ENCODE data around the gene UBE2I. TPM values are rescaled to one million over a fixed set of nuclear protein-coding genes. Genes with fewer than 3 reads are reported as not detected.

UBE2I gene
- total and polyA plus RNA-seq, 2 donors (not counting 1 experiment from before 2014, with no cell fraction given), result 152 to 265 TPM

- WGBS (ENCODE audit: insufficient coverage), result 80% methylated on average over 20 of the region's 20 CpGs
- ATAC-seq (ENCODE audit: low read depth), result peak; percentile 20
- Histone ChIP-seq H2AFZ (ENCODE audit: insufficient read depth, low read depth, low read length, poor library complexity, severe bottlenecking) (no peak overlapping the region), H3K9ac (ENCODE audit: low read length) (no peak overlapping the region), H3K4me1 (ENCODE audit: control insufficient read depth in 2 of 2, insufficient read depth in 2 of 2, low read length in 2 of 2) (peaks cover under 1 to 32% of the 10 kb centered on the region in 2 donors), H3K27me3 (replicated peaks in 1 of 4; ENCODE audit: control extremely low read depth in 1 of 4, control insufficient read depth in 3 of 4, insufficient read depth in 4 of 4, low read length in 3 of 4) (peaks cover 0 to 4% (median 2%) of the 10 kb centered on the region in 4 experiments), H4K20me1 (ENCODE audit: control insufficient read depth, insufficient read depth, low read length, poor library complexity, severe bottlenecking) (peaks cover 37% of the 10 kb centered on the region), H3K4me2 (replicated peaks; ENCODE audit: low read depth, low read length, poor library complexity, severe bottlenecking) (peak overlapping the region; percentile 54), H3K4me3 (ENCODE audit: control extremely low read depth in 1 of 5, extremely low read depth in 1 of 5, insufficient read depth in 1 of 5, low read depth in 2 of 5, low read length in 4 of 5) (peak overlapping the region in 2 of 5 experiments; percentile 11 to 23), H3K36me3 (replicated peaks in 1 of 2; ENCODE audit: control extremely low read depth in 1 of 2, control insufficient read depth in 1 of 2, extremely low read depth in 1 of 2, insufficient read depth in 2 of 2, low read length in 1 of 2) (peaks cover 0 to 39% of the 10 kb centered on the region in 2 experiments), H3K79me2 (ENCODE audit: control insufficient read depth, insufficient read depth, low read length) (peaks cover 3% of the 10 kb centered on the region), H3K9me3 (ENCODE audit: control extremely low read depth in 1 of 3, control insufficient read depth in 2 of 3, insufficient read depth in 1 of 3, low read length in 2 of 3) (peaks cover 0 to 9% (median 3%) of the 10 kb centered on the region in 3 donors), H3K27ac (ENCODE audit: low read length in 2 of 2) (peak overlapping the region; percentile 82 to 84)
- TF ChIP-seq CTCF (IDR thresholded peaks at IDR 0.05) (no peak), EZH2 (IDR thresholded peaks at IDR 0.05; ENCODE audit: borderline replicate concordance, insufficient read depth, low read depth, low read length, poor library complexity, severe bottlenecking) (no peak)
- intact Hi-C loops (cut with micrococcal nuclease), result no loop called here
- H3K27me3 Mint-ChIP-seq, result no peaks in the 10 kb centered on the region
- H3K27ac Mint-ChIP-seq, result peak overlapping the region; percentile 32
- DNase-seq, result no peak
- H3K4me1 Mint-ChIP-seq, result peaks cover 5% of the 10 kb centered on the region
- H3K9me3 Mint-ChIP-seq (ENCODE audit: insufficient read depth), result no peaks in the 10 kb centered on the region
- ChIA-PET POLR2A (interaction anchor here (0.7 to 1.4 kb wide), 3 partner anchors 16 to 21 kb away, joined by 3 to 4 read pairs (median 3); partner anchors contain the start of gene UBE2I), CTCF (interaction anchor here (1.4 to 1.6 kb wide), 2 partner anchors 12 to 17 kb away, joined by 3 to 5 read pairs; no protein-coding TSS in a partner anchor)
- no peak overlapping the region for H3K4me3 Mint-ChIP-seq
These were observed 16.4 kb downstream of the UBE2I start for GRCh38 chr16:1325673-1326371.

- H3K4me1 ChIP-seq (ENCODE audit: control insufficient read depth in 2 of 2, insufficient read depth in 2 of 2, low read length in 2 of 2), result peaks cover 6 to 38% of the 10 kb centered on the region in 2 donors
- peaks cover 0 to 14% (median 3%) of the 10 kb centered on the region in 3 donors for H3K9me3 ChIP-seq (ENCODE audit: control extremely low read depth in 1 of 3, control insufficient read depth in 2 of 3, insufficient read depth in 1 of 3, low read length in 2 of 3)
- intact Hi-C loops (cut with micrococcal nuclease), result no loop called here
- peak overlapping the region; percentile 54 for H3K4me2 ChIP-seq (replicated peaks; ENCODE audit: low read depth, low read length, poor library complexity, severe bottlenecking)
- DNase-seq (peak; percentile 62), ATAC-seq (ENCODE audit: low read depth) (peak; percentile 66)
- POLR2A ChIA-PET, result interaction anchor here (0.7 to 1.4 kb wide), 6 partner anchors 16 to 27 kb away, joined by 3 to 5 read pairs (median 4); partner anchors contain the start of gene UBE2I
- H3K4me3 ChIP-seq (ENCODE audit: control extremely low read depth in 1 of 5, extremely low read depth in 1 of 5, insufficient read depth in 1 of 5, low read depth in 2 of 5, low read length in 4 of 5), result peak overlapping the region in 2 of 5 experiments; percentile 11 to 23
- 96% methylated on average over 7 of the region's 17 CpGs for WGBS (ENCODE audit: insufficient coverage)
- Mint-ChIP-seq H3K4me3 (peak overlapping the region; percentile 53), H3K27me3 (no peaks in the 10 kb centered on the region), H3K9me3 (ENCODE audit: insufficient read depth) (no peaks in the 10 kb centered on the region), H3K4me1 (peaks cover 8% of the 10 kb centered on the region), H3K27ac (peak overlapping the region; percentile 76)
- H3K27ac ChIP-seq (ENCODE audit: low read length in 2 of 2), result peak overlapping the region; percentile 82 to 84
- no peak overlapping the region for H2AFZ ChIP-seq (ENCODE audit: insufficient read depth, low read depth, low read length, poor library complexity, severe bottlenecking)
- H3K9ac ChIP-seq (ENCODE audit: low read length), result no peak overlapping the region
- CTCF ChIA-PET, result interaction anchor here (1.4 to 1.6 kb wide), 2 partner anchors 12 to 16 kb away, joined by 3 to 5 read pairs; no protein-coding TSS in a partner anchor
- no peaks in the 10 kb centered on the region for H3K79me2 ChIP-seq (ENCODE audit: control insufficient read depth, insufficient read depth, low read length)
- no peak for TF ChIP-seq EZH2 (IDR thresholded peaks at IDR 0.05; ENCODE audit: borderline replicate concordance, insufficient read depth, low read depth, low read length, poor library complexity, severe bottlenecking)
- no peak for TF ChIP-seq CTCF (IDR thresholded peaks at IDR 0.05)
- H3K27me3 ChIP-seq (replicated peaks in 1 of 4; ENCODE audit: control extremely low read depth in 1 of 4, control insufficient read depth in 3 of 4, insufficient read depth in 4 of 4, low read length in 3 of 4), result peaks cover 0 to 8% (median 2%) of the 10 kb centered on the region in 4 experiments
- H3K36me3 ChIP-seq (replicated peaks in 1 of 2; ENCODE audit: control extremely low read depth in 1 of 2, control insufficient read depth in 1 of 2, extremely low read depth in 1 of 2, insufficient read depth in 2 of 2, low read length in 1 of 2), result peaks cover 0 to 34% of the 10 kb centered on the region in 2 experiments
- peaks cover 32% of the 10 kb centered on the region for H4K20me1 ChIP-seq (ENCODE audit: control insufficient read depth, insufficient read depth, low read length, poor library complexity, severe bottlenecking)
These were observed 17.0 kb downstream of the UBE2I start for GRCh38 chr16:1326391-1326790.

Data from B cell (primary cell).